ENCODE results near the gene ERCC4. TPM values are rescaled to one million over a fixed set of nuclear protein-coding genes. Genes with fewer than 3 reads are reported as not detected.

The ERCC4 gene
- total RNA-seq, 2 experiments from 2014 or later, result 12.6 to 14.8 TPM

DNA sequence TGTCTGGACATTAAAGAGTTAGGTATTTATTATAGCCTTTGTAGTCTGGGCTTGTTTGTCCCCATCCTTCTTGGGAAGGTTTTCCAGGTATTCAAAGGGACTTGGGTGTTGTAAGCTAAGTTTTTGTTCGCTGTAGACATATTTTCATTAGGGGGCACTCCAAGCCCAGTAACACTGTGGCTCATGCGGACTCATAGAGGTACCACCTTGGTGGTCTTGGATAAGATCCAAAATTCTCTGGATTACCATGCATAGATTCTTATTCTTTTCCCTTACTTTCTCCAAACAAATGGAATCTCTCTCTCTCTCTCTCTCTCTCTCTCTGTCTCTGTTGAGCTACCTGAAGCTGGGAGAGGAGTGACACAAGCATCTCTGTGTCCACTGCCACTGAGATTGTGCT, 48.9 kb downstream of the ERCC4 start:
- no peaks in the 10 kb centered on the region for H3K36me3 Mint-ChIP-seq
- peaks cover 33% of the 10 kb centered on the region for H3K27me3 Mint-ChIP-seq
- no peak overlapping the region for H3K27ac Mint-ChIP-seq
- no peak overlapping the region for H3K4me3 Mint-ChIP-seq
- POLR2A ChIA-PET, result no interaction called here
- DNase-seq (no peak), ATAC-seq (ENCODE audit: low read depth) (no peak)
- peaks cover 1% of the 10 kb centered on the region for H3K9me3 Mint-ChIP-seq
- no peaks in the 10 kb centered on the region for H3K4me1 Mint-ChIP-seq

DNA sequence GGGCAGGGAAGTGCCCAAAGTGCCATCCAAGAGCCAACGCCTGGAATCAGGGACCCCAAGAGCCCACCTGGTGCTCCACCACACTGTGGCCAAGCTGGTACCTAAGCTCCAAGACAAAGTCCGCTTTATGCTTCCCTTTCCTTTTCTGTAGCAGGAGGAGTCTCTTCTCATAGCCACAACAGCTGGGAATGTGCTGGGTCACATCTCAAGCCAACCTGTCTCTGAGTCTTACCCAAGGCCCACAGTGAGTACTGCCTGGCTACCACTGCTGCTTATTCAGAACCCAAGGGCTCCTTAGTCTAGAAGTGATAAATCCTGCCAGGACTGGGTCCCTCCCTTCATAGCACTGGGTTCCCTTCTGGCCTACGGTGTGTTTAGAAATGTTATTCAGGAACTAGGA, 49.8 kb downstream of the ERCC4 start:
- Mint-ChIP-seq H3K4me1 (no peaks in the 10 kb centered on the region), H3K9me3 (peaks cover 1% of the 10 kb centered on the region), H3K4me3 (no peak overlapping the region), H3K27me3 (peaks cover 33% of the 10 kb centered on the region), H3K27ac (no peak overlapping the region), H3K36me3 (no peaks in the 10 kb centered on the region)
- no peak for DNase-seq
- POLR2A ChIA-PET, result no interaction called here
- no peak for ATAC-seq (ENCODE audit: low read depth)

DNA sequence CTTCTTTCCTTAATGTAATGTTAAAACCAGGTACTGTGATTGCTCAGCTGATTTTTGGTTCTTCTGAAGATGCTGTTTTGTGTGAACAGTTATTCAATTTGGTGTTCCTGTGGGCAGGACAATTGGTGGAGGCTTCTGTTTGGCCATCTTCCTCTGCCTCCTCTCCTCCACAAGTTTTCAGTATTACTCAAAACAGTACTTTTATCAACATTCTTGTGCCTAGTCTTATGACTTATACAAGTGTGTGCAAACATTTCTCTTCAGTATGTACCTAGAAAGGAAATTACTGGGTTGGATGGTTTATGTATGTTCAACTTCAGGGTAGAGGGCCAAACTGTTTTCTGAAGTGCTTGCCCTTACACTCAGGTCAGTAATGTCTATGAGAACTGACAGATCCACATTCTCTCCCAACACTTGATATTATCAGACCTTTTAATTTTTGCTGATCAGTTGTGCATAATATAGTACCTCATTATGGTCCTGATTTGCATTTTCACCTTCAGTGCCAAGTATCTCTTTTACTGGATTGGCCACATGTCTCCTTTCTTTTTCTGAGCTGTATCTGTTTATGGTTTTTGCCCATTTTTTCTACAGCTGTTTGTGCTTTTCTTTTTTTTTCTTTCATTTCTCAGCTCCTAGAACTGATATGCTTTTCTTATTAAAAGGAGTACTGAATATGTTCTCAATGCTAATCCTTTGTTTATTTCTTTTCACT, 50.9 kb downstream of the ERCC4 start:
- ATAC-seq (ENCODE audit: low read depth) (no peak), DNase-seq (no peak)
- POLR2A ChIA-PET, result no interaction called here
- H3K36me3 Mint-ChIP-seq, result no peaks in the 10 kb centered on the region
- peaks cover 1% of the 10 kb centered on the region for H3K9me3 Mint-ChIP-seq
- no peaks in the 10 kb centered on the region for H3K4me1 Mint-ChIP-seq
- H3K4me3 Mint-ChIP-seq, result no peak overlapping the region
- peaks cover 25% of the 10 kb centered on the region for H3K27me3 Mint-ChIP-seq
- no peak overlapping the region for H3K27ac Mint-ChIP-seq

DNA sequence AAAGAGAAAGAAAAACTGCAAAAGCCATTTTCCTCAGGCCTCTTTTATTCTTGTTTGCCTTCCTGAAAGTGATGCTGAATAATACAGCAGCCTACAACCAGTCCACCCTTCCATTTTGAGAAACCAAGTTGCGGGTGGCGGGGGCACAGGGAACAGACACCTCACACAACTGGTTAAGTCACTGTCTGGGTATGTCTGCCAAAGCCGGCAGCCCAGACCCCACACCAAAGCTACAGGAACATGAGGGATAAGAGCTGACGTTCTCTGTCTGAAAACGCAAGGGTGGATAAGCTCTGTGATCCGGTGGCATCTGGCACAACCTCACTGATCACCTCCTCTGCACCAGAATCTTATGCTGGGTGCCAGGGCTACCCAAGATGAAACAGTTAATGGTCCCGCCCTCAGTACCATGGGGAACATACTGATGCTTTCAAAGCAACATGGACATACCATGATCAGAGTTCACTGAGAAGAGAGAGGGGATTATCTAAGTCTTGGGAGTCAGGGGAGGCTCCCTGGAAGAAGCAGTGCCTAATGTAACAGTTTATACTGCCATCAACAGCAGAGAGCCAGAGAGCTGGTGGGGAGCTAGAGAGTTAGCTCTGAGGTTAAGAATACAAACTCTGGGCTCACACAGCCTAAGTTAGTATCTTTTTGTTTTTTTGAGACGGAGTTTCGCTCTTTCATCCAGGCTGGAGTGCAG, 53.5 kb downstream of the ERCC4 start:
- Mint-ChIP-seq H3K27ac (no peak overlapping the region), H3K27me3 (peaks cover 10% of the 10 kb centered on the region), H3K9me3 (no peaks in the 10 kb centered on the region), H3K4me1 (no peaks in the 10 kb centered on the region), H3K4me3 (no peak overlapping the region), H3K36me3 (no peaks in the 10 kb centered on the region)
- POLR2A ChIA-PET, result no interaction called here
- no peak for DNase-seq
- no peak for ATAC-seq (ENCODE audit: low read depth)

DNA sequence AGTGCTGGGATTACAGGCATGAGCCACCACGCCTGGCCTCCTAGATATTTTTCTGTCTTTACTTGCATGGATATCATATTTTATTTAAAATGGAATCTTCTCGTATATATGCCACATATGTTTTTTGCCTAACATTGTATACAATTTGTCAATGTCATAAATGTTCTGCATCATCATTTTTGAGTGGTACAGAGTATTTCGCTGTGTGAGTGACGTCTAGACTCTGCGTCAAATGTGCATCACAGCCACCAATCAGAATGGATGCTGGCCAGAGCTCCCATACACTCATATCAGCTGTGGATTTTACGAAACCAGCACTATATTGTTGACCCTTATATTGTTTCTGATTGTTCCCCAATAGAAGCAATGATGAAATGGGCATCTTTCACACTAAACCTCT, 57.2 kb downstream of the ERCC4 start:
- Mint-ChIP-seq H3K4me3 (no peak overlapping the region), H3K27ac (no peak overlapping the region), H3K27me3 (peaks cover 3% of the 10 kb centered on the region), H3K4me1 (no peaks in the 10 kb centered on the region), H3K9me3 (peaks cover 4% of the 10 kb centered on the region), H3K36me3 (no peaks in the 10 kb centered on the region)
- POLR2A ChIA-PET, result no interaction called here
- ATAC-seq (ENCODE audit: low read depth), result no peak
- DNase-seq, result no peak

- H3K27ac Mint-ChIP-seq, result no peak overlapping the region
- H3K4me1 Mint-ChIP-seq, result no peaks in the 10 kb centered on the region
Observed at GRCh38 chr16:13982451-13982850, 62.5 kb downstream of the ERCC4 start.

GRCh38 chr16:13983625-13984024, 63.7 kb downstream of the ERCC4 start:
- POLR2A ChIA-PET, result no interaction called here
- no peaks in the 10 kb centered on the region for H3K36me3 Mint-ChIP-seq
- DNase-seq (no peak), ATAC-seq (ENCODE audit: low read depth) (no peak)
- H3K4me1 Mint-ChIP-seq, result no peaks in the 10 kb centered on the region
- H3K9me3 Mint-ChIP-seq, result peaks cover 4% of the 10 kb centered on the region
- no peak overlapping the region for H3K27ac Mint-ChIP-seq
- no peaks in the 10 kb centered on the region for H3K27me3 Mint-ChIP-seq
- H3K4me3 Mint-ChIP-seq, result no peak overlapping the region

More at GRCh38 chr16:13982451-13982850, 62.5 kb downstream of the ERCC4 start:
- Mint-ChIP-seq H3K9me3 (peaks cover 4% of the 10 kb centered on the region), H3K36me3 (no peaks in the 10 kb centered on the region), H3K4me3 (no peak overlapping the region), H3K27me3 (no peaks in the 10 kb centered on the region)
- POLR2A ChIA-PET, result no interaction called here
- no peak for DNase-seq
- ATAC-seq (ENCODE audit: low read depth), result no peak

DNA sequence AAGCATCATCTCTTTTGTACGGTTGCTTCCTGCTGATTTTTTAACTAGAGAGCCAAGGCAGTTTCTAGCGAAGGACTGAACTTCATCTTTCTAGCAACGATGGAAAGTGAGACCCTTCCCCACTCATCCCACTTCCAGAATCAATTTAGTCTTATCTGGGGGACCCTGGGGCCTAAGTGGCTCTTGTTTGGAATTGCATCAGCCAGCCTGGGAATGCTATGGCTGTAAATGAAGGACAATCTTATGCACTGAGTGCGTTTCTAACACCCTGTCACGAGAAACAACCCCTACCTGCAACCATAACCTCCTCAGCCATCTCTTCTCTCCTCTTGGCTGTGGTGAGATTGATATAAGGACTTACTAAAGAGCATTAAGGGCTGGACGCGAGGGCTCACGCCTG, 64.8 kb downstream of the ERCC4 start:
- Mint-ChIP-seq H3K4me1 (no peaks in the 10 kb centered on the region), H3K27me3 (no peaks in the 10 kb centered on the region), H3K4me3 (no peak overlapping the region), H3K27ac (no peak overlapping the region), H3K36me3 (no peaks in the 10 kb centered on the region), H3K9me3 (peaks cover 3% of the 10 kb centered on the region)
- DNase-seq (no peak), ATAC-seq (ENCODE audit: low read depth) (no peak)
- POLR2A ChIA-PET, result no interaction called here

- POLR2A ChIA-PET, result no interaction called here
- Mint-ChIP-seq H3K27me3 (no peaks in the 10 kb centered on the region), H3K4me3 (no peak overlapping the region), H3K36me3 (no peaks in the 10 kb centered on the region), H3K9me3 (no peaks in the 10 kb centered on the region), H3K27ac (no peak overlapping the region), H3K4me1 (no peaks in the 10 kb centered on the region)
- DNase-seq, result no peak
- no peak for ATAC-seq (ENCODE audit: low read depth)
Observed at GRCh38 chr16:13988038-13988437, 68.1 kb downstream of the ERCC4 start.

- Mint-ChIP-seq H3K9me3 (no peaks in the 10 kb centered on the region), H3K27ac (no peak overlapping the region)
- POLR2A ChIA-PET, result no interaction called here
Observed at GRCh38 chr16:13992322-13992721, 72.4 kb downstream of the ERCC4 start.

DNA sequence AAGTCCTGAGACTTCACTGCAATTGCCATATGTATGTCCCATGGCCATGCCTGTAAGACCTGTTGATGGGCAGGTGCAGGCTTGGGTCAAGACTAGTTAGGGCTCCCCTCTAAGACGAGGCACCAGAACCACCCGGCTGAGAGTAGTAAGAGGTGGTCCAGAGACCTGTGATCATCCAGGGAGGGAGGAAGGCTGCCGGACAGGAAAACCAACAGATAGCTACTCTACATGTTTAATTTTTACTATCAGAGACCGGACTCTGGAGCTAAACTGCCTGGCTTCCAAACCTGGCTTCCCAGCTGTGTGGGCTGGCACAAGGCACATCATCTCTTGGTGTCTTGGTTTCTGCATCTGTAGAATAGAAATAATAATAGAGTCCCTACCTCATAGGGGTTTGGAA, 73.0 kb downstream of the ERCC4 start:
- ATAC-seq (ENCODE audit: low read depth) (no peak), DNase-seq (no peak)
- H3K4me1 Mint-ChIP-seq, result peaks cover 3% of the 10 kb centered on the region
- no peaks in the 10 kb centered on the region for H3K27me3 Mint-ChIP-seq
- no peaks in the 10 kb centered on the region for H3K9me3 Mint-ChIP-seq
- no peaks in the 10 kb centered on the region for H3K36me3 Mint-ChIP-seq
- H3K4me3 Mint-ChIP-seq, result no peak overlapping the region
- no peak overlapping the region for H3K27ac Mint-ChIP-seq
- POLR2A ChIA-PET, result no interaction called here

More at GRCh38 chr16:13992322-13992721, 72.4 kb downstream of the ERCC4 start:
- Mint-ChIP-seq H3K4me1 (no peaks in the 10 kb centered on the region), H3K27me3 (no peaks in the 10 kb centered on the region), H3K36me3 (no peaks in the 10 kb centered on the region), H3K4me3 (no peak overlapping the region)
- DNase-seq (no peak), ATAC-seq (ENCODE audit: low read depth) (no peak)

DNA sequence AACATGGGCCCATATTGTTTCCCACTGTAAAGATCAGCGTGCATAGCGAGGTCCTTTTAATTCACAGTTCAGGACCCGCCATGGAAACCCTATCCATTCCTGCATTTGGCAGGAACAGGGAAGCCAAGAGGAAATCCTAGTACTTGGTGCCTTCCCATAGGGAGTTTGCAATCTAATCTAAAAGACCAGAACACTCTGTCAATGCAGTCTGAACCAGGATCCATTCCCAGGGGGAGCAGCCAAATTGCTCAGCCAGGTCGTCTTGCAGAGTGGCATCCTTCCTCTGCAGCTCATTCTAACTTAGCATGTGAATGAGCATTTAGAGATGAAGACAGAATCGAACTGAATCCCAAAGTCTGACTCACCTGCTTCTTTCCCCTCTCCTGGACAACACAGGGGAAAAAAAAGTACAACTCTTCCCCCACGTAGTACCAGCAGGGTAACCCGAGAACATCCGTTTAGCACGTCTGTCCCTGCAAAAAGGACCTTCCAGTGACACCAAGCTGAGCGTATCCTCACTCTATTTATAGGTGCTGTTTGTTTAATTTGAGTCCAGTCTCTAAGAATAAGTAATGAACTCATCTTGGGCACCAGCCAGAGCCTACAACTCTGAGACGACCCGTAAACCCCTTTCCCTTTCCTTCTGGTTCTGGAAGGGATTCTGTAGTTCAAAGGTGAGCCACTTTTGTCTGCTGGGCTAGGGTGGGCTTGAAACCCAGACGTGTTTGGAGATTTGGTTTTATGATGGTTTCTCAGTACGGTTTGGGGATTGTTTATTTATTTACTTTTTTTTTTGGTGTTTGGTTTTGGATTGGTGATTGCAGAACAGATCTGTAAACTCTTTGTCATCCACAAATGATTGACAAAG, 74.5 kb downstream of the ERCC4 start:
- no peak overlapping the region for H3K27ac Mint-ChIP-seq
- no peak for DNase-seq
- no peaks in the 10 kb centered on the region for H3K27me3 Mint-ChIP-seq
- no peak overlapping the region for H3K4me3 Mint-ChIP-seq
- no peaks in the 10 kb centered on the region for H3K9me3 Mint-ChIP-seq
- no peaks in the 10 kb centered on the region for H3K36me3 Mint-ChIP-seq
- no peak for ATAC-seq (ENCODE audit: low read depth)
- peaks cover 4% of the 10 kb centered on the region for H3K4me1 Mint-ChIP-seq
- POLR2A ChIA-PET, result no interaction called here

- H3K27me3 Mint-ChIP-seq, result no peaks in the 10 kb centered on the region
- DNase-seq, result no peak
- no peaks in the 10 kb centered on the region for H3K9me3 Mint-ChIP-seq
- ATAC-seq (ENCODE audit: low read depth), result no peak
- no peaks in the 10 kb centered on the region for H3K36me3 Mint-ChIP-seq
- H3K4me1 Mint-ChIP-seq, result peaks cover 4% of the 10 kb centered on the region
- H3K4me3 Mint-ChIP-seq, result no peak overlapping the region
- H3K27ac Mint-ChIP-seq, result no peak overlapping the region
- POLR2A ChIA-PET, result no interaction called here
Observed at GRCh38 chr16:13995194-13995593, 75.2 kb downstream of the ERCC4 start.
